ENCODE results near the gene RBMS3.
"Not testable (repeated sequence)": the region's sequence is repeated elsewhere in the genome, so short reads cannot be mapped to it uniquely, and the experiment has no call there.

RBMS3 gene

GRCh38 chr3:29385046-29385830 is 104.4 kb downstream of the RBMS3 start:
- DNase-seq (ENCODE audit: low read depth) = no peak

DNA sequence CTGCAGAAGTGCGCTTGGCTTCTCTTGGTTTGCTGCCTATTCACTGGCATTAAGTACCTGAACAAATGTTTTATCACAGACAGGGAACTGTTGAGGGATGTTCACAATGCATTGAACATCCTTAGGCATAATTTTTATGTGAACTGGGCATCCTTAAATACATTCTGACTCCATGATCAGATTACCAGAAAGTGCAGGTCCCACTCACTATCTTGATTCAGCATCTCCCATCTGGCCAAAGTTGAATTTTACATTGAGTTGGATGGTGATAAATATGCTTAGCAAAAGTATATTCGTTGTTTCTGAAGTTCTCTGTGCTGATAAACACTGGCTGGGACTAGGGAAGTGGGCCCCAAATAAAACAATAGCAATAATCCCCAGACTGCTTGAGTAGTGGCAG is 108.5 kb downstream of the RBMS3 start:
- DNase-seq (ENCODE audit: low read depth) = no peak

- no peak for DNase-seq (ENCODE audit: low read depth)
These were observed 111.9 kb downstream of the RBMS3 start for GRCh38 chr3:29392625-29393388.

- not testable (repeated sequence) for DNase-seq (ENCODE audit: low read depth)
These were observed 113.1 kb downstream of the RBMS3 start for GRCh38 chr3:29393946-29394345.

GRCh38 chr3:29397406-29397805 is 116.5 kb downstream of the RBMS3 start:
- DNase-seq (ENCODE audit: low read depth) = no peak

GRCh38 chr3:29398787-29399186 is 117.9 kb downstream of the RBMS3 start:
- DNase-seq (ENCODE audit: low read depth) = no peak

DNA sequence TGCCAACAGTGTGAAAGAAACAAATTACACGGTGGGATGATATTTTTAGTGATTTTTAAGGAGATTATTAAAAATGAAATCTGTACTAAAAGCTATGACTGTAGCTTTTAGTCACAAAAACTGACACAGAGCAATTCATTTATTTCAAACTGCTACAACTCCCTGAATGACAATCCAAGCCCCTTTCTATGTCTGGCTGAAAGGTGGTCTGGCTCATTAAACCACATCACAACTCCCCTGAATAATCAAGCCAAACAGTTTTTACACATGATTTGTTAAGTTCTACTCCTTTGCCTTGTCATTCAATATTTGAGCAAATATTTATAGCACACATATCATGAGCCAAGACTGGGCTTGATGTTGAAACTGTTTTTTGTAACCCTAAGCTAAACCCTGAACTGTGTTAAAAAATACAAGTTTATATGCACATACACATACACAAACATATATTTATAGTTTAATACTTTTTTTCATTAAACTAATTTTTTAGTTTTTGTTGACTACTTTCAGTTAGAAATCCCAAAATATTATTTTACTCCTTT is 125.5 kb downstream of the RBMS3 start:
- no peak for DNase-seq (ENCODE audit: low read depth)

DNA sequence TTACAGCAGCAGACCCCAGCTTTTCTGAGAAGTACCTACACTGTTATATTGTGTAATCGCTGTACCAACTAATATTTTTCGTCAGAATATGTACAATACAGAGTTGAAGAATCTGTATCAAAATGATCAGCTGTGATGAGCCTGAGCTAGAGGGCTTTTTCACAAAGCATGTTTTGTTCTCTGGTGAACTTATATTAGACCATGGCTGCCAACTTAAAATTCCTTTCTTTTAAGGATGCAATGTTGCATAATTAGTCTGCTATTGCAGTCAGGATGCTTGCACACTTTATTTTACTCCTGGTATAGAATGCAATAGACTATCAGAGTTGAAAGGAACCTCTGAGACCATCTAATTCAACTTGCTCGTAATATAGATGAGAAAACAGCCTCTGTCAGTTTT is 127.8 kb downstream of the RBMS3 start:
- DNase-seq (ENCODE audit: low read depth) = no peak

DNA sequence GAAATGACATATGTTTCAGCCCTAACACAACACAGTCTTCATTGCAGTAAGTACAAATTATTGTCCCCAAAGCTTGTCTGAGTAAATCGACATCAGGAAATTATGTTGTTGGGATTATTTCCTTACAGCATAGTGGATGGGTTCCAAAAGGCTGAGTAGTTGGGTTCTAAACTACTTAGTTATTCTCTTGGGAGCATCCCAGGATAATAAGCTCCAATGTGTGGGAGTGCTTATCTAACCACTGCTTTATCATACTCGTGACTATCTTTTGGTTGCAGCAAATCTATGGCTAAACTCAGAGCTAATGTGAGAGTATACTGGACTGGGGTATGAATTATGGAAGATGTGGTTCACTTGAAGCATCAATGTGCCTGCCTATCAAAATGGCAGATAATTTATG is 128.5 kb downstream of the RBMS3 start:
- DNase-seq (ENCODE audit: low read depth) = no peak

GRCh38 chr3:29410220-29410619 is 129.3 kb downstream of the RBMS3 start:
- DNase-seq (ENCODE audit: low read depth) = no peak

GRCh38 chr3:29410660-29411405 is 130.0 kb downstream of the RBMS3 start:
- no peak for DNase-seq (ENCODE audit: low read depth)

DNA sequence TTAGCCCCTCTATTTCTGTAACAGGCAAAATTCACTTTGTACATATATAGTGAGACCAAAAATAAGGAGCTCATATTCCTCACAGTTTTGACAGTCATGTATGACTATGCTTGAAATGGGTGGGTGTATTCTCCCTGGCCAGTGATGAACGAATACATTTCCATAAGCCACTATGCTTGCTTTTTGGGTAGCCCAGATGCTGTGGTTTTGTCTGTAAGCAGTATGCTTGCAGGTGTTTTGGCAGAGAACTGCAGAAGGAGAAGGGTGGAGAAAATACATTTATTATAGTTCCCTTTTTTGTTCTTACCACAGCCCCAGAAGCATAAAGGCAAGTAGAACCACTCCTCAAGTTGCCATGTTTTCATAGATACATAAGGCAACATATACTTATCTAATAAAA is 131.2 kb downstream of the RBMS3 start:
- DNase-seq (ENCODE audit: low read depth) = no peak

DNA sequence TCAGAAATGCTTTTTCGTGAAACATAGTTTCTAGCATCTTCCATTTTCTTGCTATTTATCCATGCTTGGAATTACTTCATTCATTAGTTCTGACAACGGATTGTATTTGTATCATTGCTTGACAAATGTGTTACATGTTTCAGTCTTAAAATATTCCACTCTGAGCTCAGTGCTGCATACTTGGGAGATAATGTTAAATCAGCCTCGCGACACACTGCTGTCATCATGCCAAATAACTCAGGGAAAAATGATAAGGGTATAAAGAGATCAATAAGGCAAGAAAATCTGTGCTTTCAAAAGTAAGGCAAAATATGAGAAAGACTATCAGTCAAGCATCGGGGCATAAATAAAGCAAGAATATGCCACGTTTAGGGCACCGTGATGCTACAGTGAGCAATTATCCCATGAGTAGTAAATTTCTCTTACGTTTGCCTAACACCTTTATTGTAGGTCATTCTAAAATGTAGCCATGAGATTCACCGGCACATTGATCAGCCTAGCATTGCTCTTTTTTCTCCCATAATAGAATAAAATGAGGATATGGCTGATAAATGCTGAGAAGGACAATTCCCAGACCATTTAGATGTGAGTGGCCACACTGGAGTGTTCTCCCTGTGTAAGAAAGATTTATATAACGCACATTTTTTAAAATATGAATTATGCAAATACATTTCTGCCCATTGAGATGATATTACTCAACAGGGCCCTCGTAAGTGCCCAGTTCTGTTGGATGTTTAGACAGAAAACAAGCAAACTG is 133.8 kb downstream of the RBMS3 start:
- no peak for DNase-seq (ENCODE audit: low read depth)

GRCh38 chr3:29415482-29416223 is 134.8 kb downstream of the RBMS3 start:
- no peak for DNase-seq (ENCODE audit: low read depth)

GRCh38 chr3:29416514-29416913 is 135.6 kb downstream of the RBMS3 start:
- no peak for DNase-seq (ENCODE audit: low read depth)

- DNase-seq (ENCODE audit: low read depth) = no peak
These were observed 139.2 kb downstream of the RBMS3 start for GRCh38 chr3:29420106-29420505.

- no peak for DNase-seq (ENCODE audit: low read depth)
These were observed 145.7 kb downstream of the RBMS3 start for GRCh38 chr3:29426302-29427226.

DNA sequence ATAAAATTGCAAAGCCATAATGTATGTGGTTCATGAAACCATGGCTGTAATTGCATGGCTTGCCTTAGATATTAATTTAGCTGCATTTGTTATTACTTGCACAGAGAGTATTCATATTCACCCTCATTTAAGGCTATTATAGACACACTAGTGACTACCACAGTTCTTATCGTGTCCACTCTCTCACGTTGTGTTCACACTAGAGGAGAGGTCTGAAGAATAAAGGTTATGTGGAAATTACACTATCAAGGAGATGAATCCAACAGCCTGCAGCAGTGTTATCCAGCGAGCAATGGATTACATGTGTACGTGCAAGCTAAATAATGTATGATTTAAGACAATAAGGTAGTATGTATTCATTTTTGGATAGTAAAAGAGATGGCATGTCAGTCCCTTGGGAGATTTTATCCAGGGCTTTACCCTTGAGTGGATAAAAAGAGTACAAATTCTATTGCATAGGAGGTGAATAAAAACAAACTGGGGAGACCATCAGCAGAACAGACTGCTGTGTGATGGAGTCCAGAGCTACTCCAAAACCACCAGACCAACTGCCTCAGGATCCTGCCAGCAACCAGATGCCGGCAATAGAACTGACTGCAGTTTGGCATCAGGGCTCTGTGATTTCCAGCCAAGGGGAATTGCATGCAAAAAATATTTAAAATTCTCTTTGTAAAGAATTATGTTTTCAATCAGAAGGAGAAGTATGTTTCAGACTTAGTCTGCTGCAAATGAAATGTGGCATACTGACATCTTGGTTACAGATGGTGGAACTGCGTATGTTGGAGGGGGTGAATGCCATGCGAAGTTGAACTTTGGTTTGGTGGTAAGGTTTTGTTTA is 146.6 kb downstream of the RBMS3 start:
- no peak for DNase-seq (ENCODE audit: low read depth)

Measured in T follicular helper cell (primary cell).